Measurements from ENCODE around the gene GSDME.
"Not testable (repeated sequence)": the region's sequence is repeated elsewhere in the genome, so short reads cannot be mapped to it uniquely, and the experiment has no call there.

The GSDME gene

DNA sequence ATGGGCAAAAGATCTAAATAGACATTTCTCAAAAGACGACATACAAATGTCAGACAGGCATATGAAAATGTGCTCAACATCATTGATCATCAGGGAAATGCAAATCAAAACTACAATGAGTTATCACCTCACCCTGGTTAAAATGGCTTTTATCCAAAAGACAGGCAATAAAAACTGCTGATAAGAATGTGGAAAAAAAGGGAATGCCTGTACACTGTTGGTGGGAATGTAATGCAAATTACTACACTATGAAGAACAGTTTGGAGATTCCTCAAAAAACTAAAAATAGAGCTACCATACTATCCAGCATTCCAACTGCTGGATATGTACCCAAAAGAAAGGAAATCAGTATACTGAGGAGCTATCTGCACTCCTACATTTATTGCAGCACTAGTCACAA lies 18.0 kb downstream of the GSDME start:
- Histone ChIP-seq H3K4me1 (ENCODE audit: insufficient read depth, low read length) (no peaks in the 10 kb centered on the region), H3K9ac (ENCODE audit: low read depth, low read length) (no peak overlapping the region), H3K9me3 (ENCODE audit: insufficient read depth, low read depth, low read length) (peaks cover 6% of the 10 kb centered on the region; the same call in 1 of the 2 replicates), H3K27me3 (ENCODE audit: insufficient read depth, low read length) (no peaks in the 10 kb centered on the region), H3K4me3 (ENCODE audit: low read length) (no peak overlapping the region), H3K36me3 (ENCODE audit: insufficient read depth, low read length) (no peaks in the 10 kb centered on the region), H3K27ac (ENCODE audit: low read depth, low read length) (no peak overlapping the region)
- 93% methylated on average over 1 of the region's 1 CpG for WGBS

DNA sequence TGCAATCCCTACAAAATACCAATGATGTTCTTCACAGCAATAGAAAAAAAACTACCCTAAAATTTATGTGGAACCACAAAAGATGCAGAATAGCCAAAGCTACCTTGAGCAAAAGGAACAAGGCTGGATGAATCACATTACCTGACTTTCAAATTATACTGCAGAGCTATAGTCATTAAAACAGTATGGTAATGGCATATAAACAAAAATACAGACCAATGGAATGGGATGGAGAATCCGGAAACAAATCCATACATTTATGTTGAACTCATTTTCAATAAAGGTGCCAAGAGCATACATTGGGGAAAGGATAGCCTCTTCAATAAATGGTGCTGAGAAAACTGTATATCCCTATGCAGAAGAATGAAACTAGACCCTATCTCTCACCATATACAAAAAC lies 18.7 kb downstream of the GSDME start:
- no peaks in the 10 kb centered on the region for H3K36me3 ChIP-seq (ENCODE audit: insufficient read depth, low read length)
- 100% methylated on average over 1 of the region's 1 CpG for WGBS
- no peak overlapping the region for H3K4me3 ChIP-seq (ENCODE audit: low read length)
- H3K27ac ChIP-seq (ENCODE audit: low read depth, low read length): no peak overlapping the region
- no peak overlapping the region for H3K9ac ChIP-seq (ENCODE audit: low read depth, low read length)
- H3K27me3 ChIP-seq (ENCODE audit: insufficient read depth, low read length): no peaks in the 10 kb centered on the region
- no peaks in the 10 kb centered on the region for H3K4me1 ChIP-seq (ENCODE audit: insufficient read depth, low read length)
- H3K9me3 ChIP-seq (ENCODE audit: insufficient read depth, low read depth, low read length): peaks cover 6% of the 10 kb centered on the region; the same call in 1 of the 2 replicates

DNA sequence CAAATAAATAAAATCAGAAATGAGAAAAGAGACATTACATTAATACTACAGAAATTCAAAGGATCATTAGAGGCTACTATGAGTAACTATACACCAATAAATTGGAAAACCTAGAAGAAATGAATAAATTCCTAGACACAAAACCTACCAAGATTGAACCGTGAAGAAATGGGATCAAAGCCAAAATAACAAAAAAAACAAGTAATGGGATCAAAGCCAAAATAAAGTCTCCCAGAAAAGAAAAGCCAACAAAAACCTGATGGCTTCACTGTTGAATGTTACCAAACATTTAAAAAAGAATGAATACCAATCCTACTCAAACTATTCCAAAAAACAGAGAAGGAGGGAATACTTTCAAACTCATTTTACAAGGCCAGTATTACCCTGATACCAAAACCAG lies 20.0 kb downstream of the GSDME start:
- 100% methylated on average over 1 of the region's 1 CpG for WGBS
- no peak overlapping the region for H3K4me3 ChIP-seq (ENCODE audit: low read length)
- H3K27me3 ChIP-seq (ENCODE audit: insufficient read depth, low read length): no peaks in the 10 kb centered on the region
- H3K9me3 ChIP-seq (ENCODE audit: insufficient read depth, low read depth, low read length): peaks cover 6% of the 10 kb centered on the region; the same call in 1 of the 2 replicates
- no peak overlapping the region for H3K9ac ChIP-seq (ENCODE audit: low read depth, low read length)
- peaks cover 3% of the 10 kb centered on the region; the same call in 1 of the 2 replicates for H3K4me1 ChIP-seq (ENCODE audit: insufficient read depth, low read length)
- no peak overlapping the region for H3K27ac ChIP-seq (ENCODE audit: low read depth, low read length)
- no peaks in the 10 kb centered on the region for H3K36me3 ChIP-seq (ENCODE audit: insufficient read depth, low read length)

DNA sequence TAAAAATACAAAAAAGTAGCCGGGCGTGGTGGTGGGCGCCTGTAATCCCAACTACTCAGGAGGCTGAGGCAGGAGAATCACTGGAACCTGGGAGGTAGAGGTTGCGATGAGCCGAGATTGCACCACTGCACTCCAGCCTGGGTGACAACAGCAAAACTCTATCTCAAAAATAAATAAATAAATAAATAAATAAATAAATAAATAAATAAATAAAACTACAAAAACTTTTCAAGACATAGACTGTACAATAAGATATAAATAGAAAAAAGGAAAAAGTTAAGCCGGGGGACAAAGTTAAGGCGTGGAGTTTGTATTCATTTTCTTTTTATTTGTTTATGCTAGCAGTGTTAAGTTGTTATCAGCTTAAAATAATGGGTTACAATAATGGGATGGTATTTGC lies 21.7 kb downstream of the GSDME start:
- not testable (repeated sequence) for H3K9me3 ChIP-seq (ENCODE audit: insufficient read depth, low read depth, low read length); H3K27ac ChIP-seq (ENCODE audit: low read depth, low read length); H3K36me3 ChIP-seq (ENCODE audit: insufficient read depth, low read length); H3K4me3 ChIP-seq (ENCODE audit: low read length); H3K4me1 ChIP-seq (ENCODE audit: insufficient read depth, low read length); H3K27me3 ChIP-seq (ENCODE audit: insufficient read depth, low read length); H3K9ac ChIP-seq (ENCODE audit: low read depth, low read length)
- 98% methylated on average over 6 of the region's 7 CpGs for WGBS

DNA sequence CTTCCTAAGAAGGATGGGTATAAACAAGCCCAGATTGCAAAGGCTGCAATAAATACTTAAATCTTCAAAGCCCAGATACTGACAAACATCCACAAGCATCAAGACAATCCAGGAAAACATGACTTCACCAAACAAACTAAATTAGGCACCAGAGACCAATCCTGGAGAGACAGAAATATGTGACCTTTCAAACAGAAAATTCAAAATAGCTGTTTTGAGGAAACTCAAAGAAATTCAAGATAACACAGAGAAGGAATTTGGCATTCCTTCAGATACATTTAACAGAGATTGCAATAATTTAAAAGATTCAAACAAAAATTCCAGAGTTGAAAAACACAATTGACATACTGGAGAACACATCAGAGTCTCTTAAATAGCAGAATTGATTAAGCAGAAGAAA lies 23.0 kb downstream of the GSDME start:
- Histone ChIP-seq H3K27ac (ENCODE audit: low read depth, low read length) (no peak overlapping the region), H3K4me1 (ENCODE audit: insufficient read depth, low read length) (peaks cover 3% of the 10 kb centered on the region; the same call in 1 of the 2 replicates), H3K9me3 (ENCODE audit: insufficient read depth, low read depth, low read length) (peaks cover 6% of the 10 kb centered on the region; the same call in 1 of the 2 replicates), H3K9ac (ENCODE audit: low read depth, low read length) (no peak overlapping the region), H3K36me3 (ENCODE audit: insufficient read depth, low read length) (no peaks in the 10 kb centered on the region), H3K27me3 (ENCODE audit: insufficient read depth, low read length) (no peaks in the 10 kb centered on the region), H3K4me3 (ENCODE audit: low read length) (no peak overlapping the region)

DNA sequence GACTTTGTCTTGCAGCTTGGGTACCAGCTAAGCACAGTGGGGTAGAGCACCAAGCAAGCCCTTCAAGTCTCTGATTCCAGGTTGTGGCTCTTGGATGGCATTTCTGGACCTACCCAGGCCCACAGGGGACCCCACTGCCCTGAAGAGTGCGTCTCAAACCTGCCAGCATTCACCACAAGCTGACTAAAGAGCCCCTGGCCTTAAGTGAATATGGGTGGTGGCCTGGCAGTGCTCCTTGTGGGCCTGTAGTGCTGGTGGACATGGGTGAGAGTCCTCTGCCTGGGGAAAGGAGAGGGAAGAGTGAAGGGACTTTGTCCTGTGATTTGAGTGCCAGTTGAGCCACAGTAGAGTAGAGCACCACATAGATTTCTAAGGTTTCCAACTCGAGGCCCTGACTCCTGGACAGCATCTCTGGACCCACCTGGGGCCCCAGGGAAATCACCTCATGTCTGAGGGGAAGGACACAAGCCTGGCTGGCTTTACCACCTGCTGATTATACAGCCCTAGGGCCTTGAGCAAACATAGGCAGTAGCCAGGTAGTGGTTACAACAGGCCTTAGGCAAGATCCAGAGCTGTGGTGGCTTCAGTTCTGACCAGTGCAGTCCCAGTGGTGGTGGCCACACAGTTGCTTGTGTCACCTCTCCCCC lies 23.7 kb downstream of the GSDME start:
- Histone ChIP-seq H3K36me3 (ENCODE audit: insufficient read depth, low read length) (no peaks in the 10 kb centered on the region), H3K9ac (ENCODE audit: low read depth, low read length) (no peak overlapping the region), H3K27ac (ENCODE audit: low read depth, low read length) (no peak overlapping the region), H3K4me1 (ENCODE audit: insufficient read depth, low read length) (peaks cover 3% of the 10 kb centered on the region; the same call in 1 of the 2 replicates), H3K9me3 (ENCODE audit: insufficient read depth, low read depth, low read length) (0 out of 2 replicates have a peak, but pooled peaks cover 4% of the 10 kb centered on the region), H3K4me3 (ENCODE audit: low read length) (no peak overlapping the region), H3K27me3 (ENCODE audit: insufficient read depth, low read length) (no peaks in the 10 kb centered on the region)
- WGBS: 93% methylated on average over 2 of the region's 2 CpGs

DNA sequence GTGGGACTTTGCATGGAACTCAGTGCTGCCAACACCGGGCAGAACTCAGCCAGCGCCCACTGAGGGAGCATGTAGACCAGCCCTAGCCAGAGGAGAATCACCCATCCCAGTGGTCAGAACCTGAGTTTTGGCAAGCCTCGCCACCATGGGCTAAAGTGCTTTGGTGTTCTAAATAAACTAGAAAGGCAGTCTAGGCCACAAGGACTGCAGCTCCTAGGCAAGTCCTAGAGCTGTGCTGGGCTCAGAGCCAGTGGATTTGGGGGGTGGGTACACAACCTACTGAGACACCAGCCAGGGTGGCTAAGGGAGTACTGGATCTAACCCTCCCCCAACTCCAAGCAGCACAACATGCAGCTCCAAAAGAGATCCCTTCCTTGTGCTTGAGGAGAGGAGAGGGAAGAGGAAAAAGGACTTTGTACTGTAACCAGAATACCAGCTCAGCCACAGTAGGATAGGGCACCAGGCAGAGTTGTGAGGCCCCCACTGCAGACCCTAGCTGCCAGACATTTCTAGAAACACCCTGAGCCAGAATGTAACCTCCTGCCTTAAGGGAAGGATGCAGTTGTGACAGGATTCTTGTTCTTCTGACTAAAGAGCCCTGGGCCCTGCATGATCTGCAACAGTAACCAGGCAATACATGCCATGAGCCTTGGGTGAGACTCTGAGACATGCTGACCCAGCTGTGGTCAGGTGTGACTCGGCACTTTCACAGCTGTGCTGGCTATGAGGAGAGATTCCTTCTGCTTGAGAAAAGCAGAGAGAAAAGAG lies 24.4 kb downstream of the GSDME start:
- Histone ChIP-seq H3K9me3 (ENCODE audit: insufficient read depth, low read depth, low read length) (no peaks in the 10 kb centered on the region), H3K9ac (ENCODE audit: low read depth, low read length) (no peak overlapping the region), H3K27me3 (ENCODE audit: insufficient read depth, low read length) (no peaks in the 10 kb centered on the region), H3K4me3 (ENCODE audit: low read length) (no peak overlapping the region), H3K4me1 (ENCODE audit: insufficient read depth, low read length) (peaks cover 3% of the 10 kb centered on the region; the same call in 1 of the 2 replicates), H3K36me3 (ENCODE audit: insufficient read depth, low read length) (no peaks in the 10 kb centered on the region), H3K27ac (ENCODE audit: low read depth, low read length) (no peak overlapping the region)
- WGBS: 93% methylated on average over 4 of the region's 4 CpGs

DNA sequence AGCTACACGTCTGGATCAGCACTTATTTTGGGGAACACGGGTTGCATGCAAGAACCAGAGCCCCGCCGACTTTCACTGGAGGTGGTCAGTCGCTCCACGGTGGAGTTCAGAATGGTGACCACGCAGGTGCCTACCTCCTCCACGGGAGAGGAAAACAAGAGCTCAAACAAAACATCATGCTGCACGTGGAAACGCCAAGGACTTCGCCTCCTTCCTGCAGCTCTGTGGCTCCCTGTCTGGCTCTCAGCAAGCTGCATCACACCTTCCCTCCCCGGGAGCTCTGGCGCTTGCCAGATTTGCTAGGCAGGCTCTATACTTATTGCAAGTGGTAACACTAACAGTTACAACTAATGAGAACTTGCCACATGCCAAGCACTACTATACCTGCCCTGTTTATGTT lies 26.0 kb downstream of the GSDME start:
- no peak overlapping the region for H3K27ac ChIP-seq (ENCODE audit: low read depth, low read length)
- H3K9me3 ChIP-seq (ENCODE audit: insufficient read depth, low read depth, low read length): no peaks in the 10 kb centered on the region
- no peaks in the 10 kb centered on the region for H3K27me3 ChIP-seq (ENCODE audit: insufficient read depth, low read length)
- WGBS: 91% methylated on average over 13 of the region's 13 CpGs
- H3K4me1 ChIP-seq (ENCODE audit: insufficient read depth, low read length): peaks cover 6% of the 10 kb centered on the region; the same call in 1 of the 2 replicates
- H3K4me3 ChIP-seq (ENCODE audit: low read length): no peak overlapping the region
- no peak overlapping the region for H3K9ac ChIP-seq (ENCODE audit: low read depth, low read length)
- no peaks in the 10 kb centered on the region for H3K36me3 ChIP-seq (ENCODE audit: insufficient read depth, low read length)

DNA sequence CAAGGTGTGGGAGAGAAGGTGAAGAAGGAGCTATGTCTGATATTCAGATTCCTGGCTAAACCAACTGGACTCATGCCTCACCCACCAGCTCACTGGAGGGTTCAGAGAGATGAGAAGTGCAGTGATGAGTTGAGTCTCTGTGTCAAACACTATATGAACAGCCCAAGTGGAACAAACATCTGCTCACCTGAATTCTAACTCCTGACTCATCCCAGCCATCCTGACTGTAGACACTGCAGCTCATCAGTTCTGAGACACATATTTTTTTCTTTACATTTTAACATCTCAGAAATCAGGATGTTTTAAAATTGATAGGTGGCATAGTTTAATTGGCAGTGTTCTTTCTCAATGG lies 27.3 kb downstream of the GSDME start:
- no peaks in the 10 kb centered on the region for H3K36me3 ChIP-seq (ENCODE audit: insufficient read depth, low read length)
- H3K27ac ChIP-seq (ENCODE audit: low read depth, low read length): no peak overlapping the region
- peaks cover 15% of the 10 kb centered on the region for H3K4me1 ChIP-seq (ENCODE audit: insufficient read depth, low read length)
- no peak overlapping the region for H3K9ac ChIP-seq (ENCODE audit: low read depth, low read length)
- H3K9me3 ChIP-seq (ENCODE audit: insufficient read depth, low read depth, low read length): no peaks in the 10 kb centered on the region
- H3K27me3 ChIP-seq (ENCODE audit: insufficient read depth, low read length): no peaks in the 10 kb centered on the region
- H3K4me3 ChIP-seq (ENCODE audit: low read length): no peak overlapping the region

DNA sequence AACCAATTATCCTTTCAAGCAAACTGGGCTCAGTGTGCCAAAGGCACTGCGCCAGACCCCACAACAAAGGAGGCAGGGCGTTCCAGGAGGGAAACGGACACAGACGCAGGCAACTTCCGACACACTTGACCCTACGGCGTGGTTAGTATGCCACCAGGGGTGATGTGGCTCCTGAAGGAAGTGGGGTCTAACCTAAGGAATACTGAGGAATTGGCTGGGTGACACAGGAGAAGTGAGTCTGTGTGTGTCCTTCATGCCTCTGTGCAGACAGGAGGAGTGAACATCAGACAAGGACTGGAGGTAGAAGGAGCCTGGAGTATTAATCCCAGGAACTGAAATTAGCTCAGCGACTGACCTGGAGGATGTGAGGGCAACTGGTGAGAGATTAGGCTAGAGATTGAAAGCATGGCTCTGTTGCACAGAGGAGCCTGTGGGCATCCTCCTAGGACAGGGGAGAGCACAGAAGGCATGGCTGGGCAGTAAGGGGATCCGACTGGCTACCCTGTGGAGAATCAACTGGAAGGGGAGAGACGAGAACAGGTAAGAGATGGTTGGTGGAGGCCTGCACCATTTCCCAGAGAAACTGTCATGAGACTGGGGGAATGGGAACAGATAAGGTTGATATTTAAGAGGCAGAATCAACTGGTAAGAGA lies 27.8 kb downstream of the GSDME start:
- Histone ChIP-seq H3K9me3 (ENCODE audit: insufficient read depth, low read depth, low read length) (no peaks in the 10 kb centered on the region), H3K27ac (ENCODE audit: low read depth, low read length) (no peak overlapping the region), H3K4me1 (ENCODE audit: insufficient read depth, low read length) (peaks cover 19% of the 10 kb centered on the region), H3K36me3 (ENCODE audit: insufficient read depth, low read length) (no peaks in the 10 kb centered on the region), H3K4me3 (ENCODE audit: low read length) (no peak overlapping the region), H3K27me3 (ENCODE audit: insufficient read depth, low read length) (no peaks in the 10 kb centered on the region), H3K9ac (ENCODE audit: low read depth, low read length) (no peak overlapping the region)
- WGBS: 95% methylated on average over 10 of the region's 10 CpGs

All from HUES64 (cell line).